ENCODE data around the gene NUDCD3. TPM values are rescaled to one million over a fixed set of nuclear protein-coding genes. Genes with fewer than 3 reads are reported as not detected.

Gene NUDCD3
- total RNA-seq, 1 donor from 2014 or later: 91.0 TPM

DNA sequence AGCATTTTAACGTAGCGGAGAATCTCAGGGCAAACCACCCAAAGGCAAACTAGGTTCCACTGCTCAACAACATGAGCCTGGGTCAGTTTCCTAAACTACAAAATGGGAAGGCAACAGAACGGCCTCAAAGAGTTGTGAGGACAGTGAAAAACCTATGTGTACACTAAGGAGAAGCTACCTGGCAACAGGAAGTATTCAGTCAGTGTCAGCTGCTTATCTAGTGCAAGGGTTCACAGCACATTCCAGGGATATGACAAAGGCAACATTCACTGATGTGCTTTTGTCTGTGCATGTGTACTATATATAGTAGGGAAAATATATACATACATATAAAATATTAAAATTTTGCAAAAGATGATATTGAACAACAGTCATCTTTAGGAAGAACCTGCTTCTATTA lies 17.2 kb downstream of the NUDCD3 start:
- Histone ChIP-seq H3K4me3 (no peak overlapping the region), H3K9me3 (no peaks in the 10 kb centered on the region), H3K4me1 (peaks cover 27% of the 10 kb centered on the region), H3K36me3 (peaks cover 61% of the 10 kb centered on the region), H3K27me3 (no peaks in the 10 kb centered on the region), H3K27ac (no peak overlapping the region)
- TF ChIP-seq CTCF (IDR thresholded peaks at IDR 0.05): no peak
- intact Hi-C loops (cut with DNase I): no loop called here
- ATAC-seq (no peak), DNase-seq (no peak)

DNA sequence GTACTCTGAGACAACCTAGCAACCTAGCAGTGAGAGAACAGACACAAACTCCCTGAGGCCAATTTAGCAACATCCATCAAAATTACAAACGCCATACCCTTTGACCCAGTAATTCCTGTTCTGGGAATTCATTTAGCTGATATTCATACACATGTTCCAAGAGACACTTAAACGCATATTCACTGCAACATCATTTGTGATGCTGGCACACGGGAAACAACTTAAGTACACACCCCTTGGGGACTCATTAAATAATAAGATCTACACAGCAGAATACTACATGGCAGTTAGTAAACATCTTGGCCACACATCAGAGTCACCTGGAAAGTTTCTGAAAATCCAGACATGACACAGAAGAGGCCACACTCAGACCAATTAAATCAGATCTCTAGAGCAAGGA lies 17.6 kb downstream of the NUDCD3 start:
- H3K4me3 ChIP-seq: no peak overlapping the region
- intact Hi-C loops (cut with DNase I): no loop called here
- no peaks in the 10 kb centered on the region for H3K9me3 ChIP-seq
- H3K27me3 ChIP-seq: no peaks in the 10 kb centered on the region
- peaks cover 27% of the 10 kb centered on the region for H3K4me1 ChIP-seq
- ATAC-seq: no peak
- H3K27ac ChIP-seq: no peak overlapping the region
- no peak for DNase-seq
- H3K36me3 ChIP-seq: peaks cover 61% of the 10 kb centered on the region
- no peak for TF ChIP-seq CTCF (IDR thresholded peaks at IDR 0.05)

- TF ChIP-seq CTCF (IDR thresholded peaks at IDR 0.05): no peak
- Histone ChIP-seq H3K36me3 (peaks cover 65% of the 10 kb centered on the region), H3K9me3 (no peaks in the 10 kb centered on the region), H3K27ac (no peak overlapping the region), H3K4me1 (peaks cover 27% of the 10 kb centered on the region), H3K27me3 (no peaks in the 10 kb centered on the region), H3K4me3 (no peak overlapping the region)
- ATAC-seq: no peak
- no peak for DNase-seq
- intact Hi-C loops (cut with DNase I): no loop called here
Observed at GRCh38 chr7:44471850-44472249, 18.6 kb downstream of the NUDCD3 start.

DNA sequence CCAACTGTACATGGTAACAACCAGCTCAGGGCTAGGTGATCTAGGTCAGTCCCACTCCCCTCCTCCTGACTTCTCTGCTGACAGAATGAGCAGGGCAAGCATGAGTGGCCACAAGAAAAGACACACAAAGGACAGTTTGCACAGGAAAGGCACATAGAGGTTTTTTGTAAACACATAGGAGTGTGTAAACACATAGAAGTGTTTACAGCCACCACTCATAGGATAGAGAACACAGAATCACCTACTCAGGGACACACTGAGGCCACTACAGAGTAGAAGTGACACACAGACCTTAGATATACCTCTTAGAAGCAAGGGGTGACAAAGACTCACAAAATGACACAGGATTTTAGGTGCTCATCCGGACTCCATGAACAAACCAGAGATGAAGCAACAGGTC lies 19.0 kb downstream of the NUDCD3 start:
- Histone ChIP-seq H3K4me3 (no peak overlapping the region), H3K4me1 (peaks cover 27% of the 10 kb centered on the region), H3K27me3 (no peaks in the 10 kb centered on the region), H3K27ac (no peak overlapping the region), H3K9me3 (no peaks in the 10 kb centered on the region), H3K36me3 (peaks cover 65% of the 10 kb centered on the region)
- DNase-seq (no peak), ATAC-seq (no peak)
- TF ChIP-seq CTCF (IDR thresholded peaks at IDR 0.05): no peak
- intact Hi-C loops (cut with DNase I): no loop called here

- H3K4me1 ChIP-seq: peaks cover 27% of the 10 kb centered on the region
- no peak for ATAC-seq
- no peak overlapping the region for H3K4me3 ChIP-seq
- no peaks in the 10 kb centered on the region for H3K27me3 ChIP-seq
- H3K9me3 ChIP-seq: no peaks in the 10 kb centered on the region
- TF ChIP-seq CTCF (IDR thresholded peaks at IDR 0.05): no peak
- intact Hi-C loops (cut with DNase I): no loop called here
- DNase-seq: no peak
- H3K27ac ChIP-seq: no peak overlapping the region
- peaks cover 60% of the 10 kb centered on the region for H3K36me3 ChIP-seq
Observed at GRCh38 chr7:44470628-44471245, 19.7 kb downstream of the NUDCD3 start.

GRCh38 chr7:44470135-44470479 lies 20.4 kb downstream of the NUDCD3 start:
- no peak for DNase-seq
- intact Hi-C loops (cut with DNase I): no loop called here
- H3K9me3 ChIP-seq: no peaks in the 10 kb centered on the region

More at GRCh38 chr7:44470135-44470479, 20.4 kb downstream of the NUDCD3 start:
- no peak for TF ChIP-seq CTCF (IDR thresholded peaks at IDR 0.05)
- no peak for ATAC-seq
- Histone ChIP-seq H3K36me3 (peaks cover 54% of the 10 kb centered on the region), H3K27me3 (no peaks in the 10 kb centered on the region), H3K27ac (no peak overlapping the region), H3K4me3 (no peak overlapping the region), H3K4me1 (peaks cover 27% of the 10 kb centered on the region)
